ENCODE results near the gene FSIP2. TPM values are rescaled to one million over a fixed set of nuclear protein-coding genes. Genes with fewer than 3 reads are reported as not detected.
A peak's percentile ranks its signal among the peaks of the same experiment; 100 is the strongest.

Gene FSIP2
- total and polyA plus RNA-seq, 10 of the 15 experiments (the other 5 are each of a cell fraction or from before 2014, with no cell fraction given), result 0.03 to 1.3 (median 0.13) TPM

GRCh38 chr2:185785851-185786473 is 47.4 kb downstream of the FSIP2 start:
- H3K9ac ChIP-seq (ENCODE audit: control insufficient read depth, insufficient read depth, low read length), result no peak overlapping the region
- DNase-seq (ENCODE audit: low read depth, low spot score), result no peak
- in situ Hi-C loops (cut with MboI), result no loop called here
- H3K27ac ChIP-seq (ENCODE audit: control insufficient read depth, insufficient read depth), result no peak overlapping the region
- no peaks in the 10 kb centered on the region for H3K79me2 ChIP-seq (ENCODE audit: control insufficient read depth, insufficient read depth, low read length)
- H4K20me1 ChIP-seq (ENCODE audit: control insufficient read depth, insufficient read depth), result no peaks in the 10 kb centered on the region
- 11% methylated on average over 2 of the region's 2 CpGs for WGBS (ENCODE audit: insufficient coverage, insufficient replicate concordance, low lambda C conversion rate, missing lambda C conversion rate)
- peak; percentile 54 for FAIRE-seq
- H3K27me3 ChIP-seq (replicated peaks in 1 of 2; ENCODE audit: control insufficient read depth in 2 of 2, insufficient read depth in 2 of 2, low read length in 1 of 2), result no peaks in the 10 kb centered on the region
- intact Hi-C loops (cut with micrococcal nuclease; ENCODE audit: unreplicated experiment), result no loop called here
- H2AFZ ChIP-seq (ENCODE audit: control insufficient read depth, low read depth, low read length), result no peak overlapping the region
- ChIA-PET RAD21 (ENCODE audit: unreplicated experiment) (no interaction called here), POLR2A (no interaction called here), CTCF (interaction anchor here (0.9 kb wide), 1 partner anchor 157 kb away, joined by 4 read pairs; no protein-coding TSS in a partner anchor), SMC1A (ENCODE audit: uncharacterized antibody, unreplicated experiment) (interaction anchor here (1.8 kb wide), 1 partner anchor 10 kb away, joined by 8 read pairs; no protein-coding TSS in a partner anchor)
- BruUV-seq (replicated peaks), result no TSS peak
- no peak overlapping the region for H3K4me3 ChIP-seq
- no peaks in the 10 kb centered on the region for H3K4me1 ChIP-seq (ENCODE audit: control insufficient read depth, insufficient read depth, low read length)
- H3K9me3 ChIP-seq (replicated peaks; ENCODE audit: control insufficient read depth, insufficient read depth, low read length), result no peaks in the 10 kb centered on the region
- no peaks in the 10 kb centered on the region for H3K36me3 ChIP-seq (ENCODE audit: control insufficient read depth in 2 of 2, insufficient read depth in 2 of 2, low read length in 1 of 2)
- ATAC-seq, result peak; percentile 95
- no peak overlapping the region for H3K4me2 ChIP-seq (ENCODE audit: control insufficient read depth, insufficient read depth)
- TF ChIP-seq JUNB (IDR thresholded peaks at IDR 0.05) (peak; percentile 83), RBBP5 (conservative IDR thresholded peaks at IDR 0.05) (no peak), NBN (IDR thresholded peaks at IDR 0.05) (no peak), SMAD5 (IDR thresholded peaks at IDR 0.05; ENCODE audit: low read depth) (no peak), NFXL1 (IDR thresholded peaks at IDR 0.05; ENCODE audit: borderline replicate concordance) (no peak), BCL3 (IDR thresholded peaks at IDR 0.05; ENCODE audit: borderline replicate concordance, insufficient read depth, low read depth, low read length, poor library complexity, severe bottlenecking) (no peak), ATF7 (IDR thresholded peaks at IDR 0.05; ENCODE audit: low read depth) (peak; percentile 72), ASH2L (IDR thresholded peaks at IDR 0.05; ENCODE audit: borderline replicate concordance, low read depth) (no peak), TAF1 (IDR thresholded peaks at IDR 0.05; ENCODE audit: borderline replicate concordance, low read depth, low read length) (no peak), SPI1 (IDR thresholded peaks at IDR 0.05; ENCODE audit: borderline replicate concordance, insufficient read depth, low read depth, low read length) (peak; percentile 82), SKIL (IDR thresholded peaks at IDR 0.05; ENCODE audit: low read depth, poor library complexity, severe bottlenecking) (no peak), EGR1 (IDR thresholded peaks at IDR 0.05; ENCODE audit: borderline replicate concordance in 1 of 2, low read depth in 2 of 2, low read length in 2 of 2) (no peak), IKZF1 (conservative IDR thresholded peaks at IDR 0.05) (0 out of 2 replicates have a peak, but pooled peaks have one; percentile 22), BHLHE40 (IDR thresholded peaks at IDR 0.05; ENCODE audit: borderline replicate concordance in 1 of 2, low read depth in 2 of 2, low read length in 1 of 2) (no peak), MEF2A (IDR thresholded peaks at IDR 0.05; ENCODE audit: insufficient read depth, low read depth, low read length) (no peak), KAT2A (conservative IDR thresholded peaks at IDR 0.05; ENCODE audit: control insufficient read depth, low read depth, low read length) (no peak), ZNF384 (IDR thresholded peaks at IDR 0.05; ENCODE audit: borderline replicate concordance, low read depth, low read length) (no peak), GABPA (IDR thresholded peaks at IDR 0.05; ENCODE audit: low read depth) (peak; percentile 12; the same call in 1 of the 2 replicates), MEF2B (IDR thresholded peaks at IDR 0.05; ENCODE audit: partially characterized antibody, poor library complexity, severe bottlenecking) (peak; percentile 15)
- TF ChIP-seq, protein P1, sequence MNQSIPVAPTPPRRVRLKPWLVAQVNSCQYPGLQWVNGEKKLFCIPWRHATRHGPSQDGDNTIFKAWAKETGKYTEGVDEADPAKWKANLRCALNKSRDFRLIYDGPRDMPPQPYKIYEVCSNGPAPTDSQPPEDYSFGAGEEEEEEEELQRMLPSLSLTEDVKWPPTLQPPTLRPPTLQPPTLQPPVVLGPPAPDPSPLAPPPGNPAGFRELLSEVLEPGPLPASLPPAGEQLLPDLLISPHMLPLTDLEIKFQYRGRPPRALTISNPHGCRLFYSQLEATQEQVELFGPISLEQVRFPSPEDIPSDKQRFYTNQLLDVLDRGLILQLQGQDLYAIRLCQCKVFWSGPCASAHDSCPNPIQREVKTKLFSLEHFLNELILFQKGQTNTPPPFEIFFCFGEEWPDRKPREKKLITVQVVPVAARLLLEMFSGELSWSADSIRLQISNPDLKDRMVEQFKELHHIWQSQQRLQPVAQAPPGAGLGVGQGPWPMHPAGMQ (IDR thresholded peaks at IDR 0.05; ENCODE audit: borderline replicate concordance), result no peak
